ENCODE results near the gene LMBR1.
A peak's percentile ranks its signal among the peaks of the same experiment; 100 is the strongest.
"Not testable (repeated sequence)": the region's sequence is repeated elsewhere in the genome, so short reads cannot be mapped to it uniquely, and the experiment has no call there.

Gene LMBR1

GRCh38 chr7:156903232-156903909 lies 10.4 kb upstream of the LMBR1 start:
- no peak for DNase-seq

- DNase-seq = not testable (repeated sequence)
These were observed 7.1 kb upstream of the LMBR1 start for GRCh38 chr7:156900093-156900492.

DNA sequence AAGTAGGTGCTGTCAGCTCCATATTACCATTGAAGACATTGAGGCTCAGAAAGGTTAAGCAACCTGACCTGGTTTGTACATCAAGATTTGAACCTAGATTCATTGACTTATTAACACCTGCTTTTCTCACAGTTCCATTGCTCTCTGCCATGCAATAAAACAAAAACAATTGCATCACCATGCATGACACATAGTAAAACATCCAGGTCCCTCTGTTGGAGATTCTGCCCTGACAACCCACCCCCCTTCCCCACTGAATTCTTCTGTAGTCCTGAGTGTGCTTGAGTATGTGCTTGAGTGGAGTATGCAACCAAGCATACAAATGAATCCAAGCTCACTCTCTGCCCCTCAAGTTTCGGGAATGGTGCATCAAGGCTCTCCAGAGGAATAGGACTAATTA lies 6.0 kb upstream of the LMBR1 start:
- DNase-seq = no peak

GRCh38 chr7:156897673-156898072 lies 4.7 kb upstream of the LMBR1 start:
- no peak for DNase-seq

GRCh38 chr7:156896388-156897022 lies 3.5 kb upstream of the LMBR1 start:
- DNase-seq = no peak

DNA sequence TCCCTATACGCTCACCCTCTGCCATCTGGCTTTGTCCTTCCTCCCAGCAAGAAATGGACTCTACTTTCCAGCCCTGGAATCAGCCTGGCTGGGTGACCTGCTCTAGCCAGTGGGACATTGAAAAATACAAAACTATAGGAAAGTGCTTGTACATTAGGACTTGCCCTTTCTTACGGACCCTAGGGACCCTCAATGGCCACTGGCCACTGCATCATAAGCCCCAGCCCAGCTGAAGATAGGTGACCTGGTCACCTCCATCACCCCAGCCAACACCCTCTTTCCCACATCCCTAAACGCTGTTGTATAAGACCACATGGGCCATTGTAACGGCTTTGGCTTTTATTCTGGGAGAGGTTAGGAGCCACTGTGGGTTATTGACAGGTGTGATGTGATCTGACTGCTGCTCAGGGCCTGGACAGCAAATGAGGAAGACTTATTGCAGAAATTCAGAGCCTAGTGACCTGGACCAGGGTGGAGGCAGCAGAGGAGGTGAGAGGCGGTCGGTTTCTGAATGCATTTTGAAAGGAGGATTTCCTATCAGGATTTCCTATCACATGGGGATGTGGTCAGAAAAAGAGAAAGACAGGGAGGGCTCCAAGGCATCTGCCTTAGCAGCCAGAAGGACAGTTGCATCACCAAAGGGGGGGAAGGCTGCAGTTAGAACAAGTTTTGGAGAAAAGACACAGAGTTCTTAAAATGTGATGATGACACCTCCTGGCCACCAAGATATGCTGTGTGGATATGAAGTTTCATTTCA lies 2.2 kb upstream of the LMBR1 start:
- DNase-seq = no peak

- DNase-seq = peak; percentile 1
These were observed 742 bp downstream of the LMBR1 start for GRCh38 chr7:156892081-156892800.

- no peak for DNase-seq
These were observed 3.2 kb downstream of the LMBR1 start for GRCh38 chr7:156889746-156890145.

DNA sequence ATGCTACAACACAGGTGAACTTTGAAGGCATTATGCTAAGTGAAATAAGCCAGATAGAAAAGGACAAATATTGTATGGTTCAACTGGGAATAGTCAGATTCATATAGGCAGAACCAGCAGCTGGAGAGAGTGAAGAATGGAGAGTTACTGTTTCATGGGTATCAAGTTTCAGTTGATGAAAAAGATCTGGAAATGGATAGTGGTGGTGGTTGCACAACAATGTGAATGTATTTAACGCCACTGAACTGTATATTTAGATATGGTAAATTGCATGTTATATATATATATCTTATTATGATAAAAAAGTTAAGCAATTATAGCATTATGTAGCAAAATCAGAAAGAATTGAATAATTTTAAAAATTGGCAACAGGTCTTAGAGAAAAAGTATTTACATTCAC lies 3.9 kb downstream of the LMBR1 start:
- peak; percentile 1 for DNase-seq

- DNase-seq = no peak
These were observed 6.8 kb downstream of the LMBR1 start for GRCh38 chr7:156886020-156886795.

DNA sequence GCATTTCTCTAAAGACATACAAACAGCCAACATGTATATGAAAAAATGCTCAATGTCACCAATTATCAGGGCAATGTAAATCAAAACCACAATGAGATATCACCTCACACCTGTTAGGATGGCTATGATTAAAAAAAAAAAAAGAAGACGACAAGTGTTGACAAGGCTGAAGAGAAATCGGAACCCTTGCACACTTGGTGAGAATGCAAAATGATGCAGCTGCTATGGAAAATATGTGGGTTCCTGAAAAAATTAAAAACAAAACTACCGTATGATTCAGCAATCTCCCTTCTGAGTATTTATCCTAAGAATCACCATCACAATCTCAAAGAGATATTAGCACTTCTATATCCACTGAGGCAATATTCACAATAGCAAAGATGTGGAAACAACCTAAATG lies 11.3 kb downstream of the LMBR1 start:
- no peak for DNase-seq

DNA sequence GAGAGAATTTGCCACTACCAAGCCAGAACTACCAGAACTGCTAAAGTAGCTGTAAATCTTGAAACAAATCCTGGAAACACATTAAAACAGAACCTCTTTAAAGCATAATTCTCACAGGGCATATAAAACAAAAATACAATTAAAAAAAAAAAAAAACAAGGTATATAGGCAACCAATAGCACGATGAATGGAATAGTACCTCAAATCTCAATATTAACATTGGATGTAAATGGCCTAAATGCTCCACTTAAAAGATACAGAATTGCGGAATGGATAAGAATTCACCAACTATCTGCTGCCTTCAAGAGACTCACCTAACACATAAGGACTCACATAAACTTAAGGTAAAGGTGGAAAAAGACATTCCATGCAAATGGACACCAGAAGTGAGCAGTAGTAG lies 17.2 kb downstream of the LMBR1 start:
- no peak for DNase-seq

DNA sequence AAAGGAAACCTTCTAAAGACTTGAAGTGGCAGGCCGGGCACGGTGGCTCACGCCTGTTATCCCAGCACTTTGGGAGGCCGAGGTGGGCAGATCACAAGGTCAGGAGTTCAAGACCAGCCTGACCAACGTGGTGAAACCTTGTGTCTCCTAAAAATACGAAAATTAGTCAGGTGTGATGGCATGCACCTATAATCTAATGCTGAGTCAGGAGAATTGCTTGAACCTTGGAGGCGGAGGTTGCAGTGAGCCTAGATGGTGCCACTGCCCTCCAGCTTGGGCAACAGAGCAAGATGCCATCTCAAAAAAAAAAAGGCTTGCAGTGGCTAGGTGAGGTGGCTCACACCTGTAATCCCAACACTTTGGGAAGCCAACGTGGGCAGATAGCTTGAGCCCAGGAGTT lies 24.6 kb downstream of the LMBR1 start:
- DNase-seq = not testable (repeated sequence)

- no peak for DNase-seq
These were observed 27.5 kb downstream of the LMBR1 start for GRCh38 chr7:156865493-156865892.

- not testable (repeated sequence) for DNase-seq
These were observed 31.0 kb downstream of the LMBR1 start for GRCh38 chr7:156862022-156862421.

DNA sequence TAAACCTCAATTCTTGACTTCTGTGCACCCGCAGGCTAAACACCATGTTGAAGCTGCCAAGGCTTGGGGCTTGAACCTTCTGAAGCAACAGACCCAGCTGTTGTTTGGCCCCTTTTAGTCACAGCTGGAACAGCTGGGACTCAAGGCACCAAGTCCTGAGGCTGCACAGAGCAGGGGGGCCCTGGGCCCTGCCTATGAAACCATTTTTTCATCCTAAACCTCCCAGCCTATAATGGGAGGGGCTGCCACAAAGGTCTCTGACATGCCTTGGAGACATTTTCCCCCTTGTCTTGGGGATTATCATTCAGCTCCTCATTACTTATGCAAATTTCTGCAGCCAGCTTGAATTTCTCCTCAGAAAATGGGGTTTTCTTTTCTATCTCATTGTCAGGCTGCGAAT lies 31.8 kb downstream of the LMBR1 start:
- no peak for DNase-seq

DNA sequence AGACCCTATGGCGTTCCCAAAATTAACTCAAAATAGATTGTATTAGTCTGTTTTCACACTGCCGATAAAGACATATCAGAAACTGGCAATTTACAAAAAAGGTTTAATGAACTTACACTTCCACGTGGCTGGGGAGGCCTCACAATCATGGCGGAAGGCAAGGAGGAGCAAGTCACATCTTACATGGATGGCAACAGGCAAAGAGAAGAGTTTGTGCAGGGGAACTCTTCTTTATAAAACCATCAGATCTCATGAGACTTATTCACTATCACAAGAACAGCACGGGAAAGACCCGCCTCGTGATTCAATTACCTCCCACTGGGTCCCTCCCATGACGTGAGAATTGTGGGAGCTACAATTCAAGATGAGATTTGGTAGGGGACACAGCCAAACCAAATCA lies 32.9 kb downstream of the LMBR1 start:
- not testable (repeated sequence) for DNase-seq

GRCh38 chr7:156858523-156858922 lies 34.5 kb downstream of the LMBR1 start:
- no peak for DNase-seq

DNA sequence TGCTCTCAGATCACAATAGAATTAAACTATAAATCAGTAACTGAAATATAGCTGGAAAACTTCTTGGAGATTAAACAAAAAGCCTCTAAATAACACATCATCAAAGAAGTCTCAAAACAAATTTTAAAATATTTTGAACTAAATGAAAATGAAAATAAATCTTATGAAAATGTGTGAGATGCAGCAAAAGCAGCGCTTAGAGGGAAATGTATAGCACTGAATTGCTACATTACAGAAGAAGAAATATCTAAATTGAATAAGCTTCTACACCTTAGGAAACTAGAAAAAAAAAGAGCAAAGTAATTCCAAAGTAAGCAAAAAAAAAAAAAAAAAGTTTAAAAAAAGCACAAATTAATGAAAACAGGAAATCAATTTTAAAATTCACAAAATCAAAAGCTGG lies 35.2 kb downstream of the LMBR1 start:
- no peak for DNase-seq

- no peak for DNase-seq
These were observed 38.3 kb downstream of the LMBR1 start for GRCh38 chr7:156854654-156855053.

DNA sequence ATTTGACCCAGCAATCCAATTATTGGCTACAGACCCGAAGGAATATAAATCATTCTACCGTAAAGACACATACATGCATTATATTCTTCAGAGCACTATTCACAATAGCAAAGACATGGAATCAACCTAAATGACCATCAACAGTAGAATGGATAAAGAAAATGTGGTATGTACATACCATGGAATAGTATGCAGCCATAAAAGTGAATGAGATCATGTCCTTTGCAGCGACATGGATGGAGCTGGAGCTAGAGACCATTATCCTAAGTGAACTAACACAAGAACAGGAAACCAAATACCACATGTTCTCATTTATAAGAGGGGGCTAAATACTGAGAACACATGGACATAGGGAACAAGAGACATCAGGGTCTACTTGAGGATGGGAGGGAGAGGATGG lies 44.0 kb downstream of the LMBR1 start:
- no peak for DNase-seq

GRCh38 chr7:156845379-156846101 lies 47.4 kb downstream of the LMBR1 start:
- no peak for DNase-seq
